ENCODE data around the gene TRIP10. TPM values are rescaled to one million over a fixed set of nuclear protein-coding genes. Genes with fewer than 3 reads are reported as not detected.

Gene TRIP10
- total and polyA plus RNA-seq, 2 of the 13 experiments (the other 11 are each of a cell fraction or from before 2014, with no cell fraction given), result 32.5 to 33.2 TPM

- TF ChIP-seq, protein P1, sequence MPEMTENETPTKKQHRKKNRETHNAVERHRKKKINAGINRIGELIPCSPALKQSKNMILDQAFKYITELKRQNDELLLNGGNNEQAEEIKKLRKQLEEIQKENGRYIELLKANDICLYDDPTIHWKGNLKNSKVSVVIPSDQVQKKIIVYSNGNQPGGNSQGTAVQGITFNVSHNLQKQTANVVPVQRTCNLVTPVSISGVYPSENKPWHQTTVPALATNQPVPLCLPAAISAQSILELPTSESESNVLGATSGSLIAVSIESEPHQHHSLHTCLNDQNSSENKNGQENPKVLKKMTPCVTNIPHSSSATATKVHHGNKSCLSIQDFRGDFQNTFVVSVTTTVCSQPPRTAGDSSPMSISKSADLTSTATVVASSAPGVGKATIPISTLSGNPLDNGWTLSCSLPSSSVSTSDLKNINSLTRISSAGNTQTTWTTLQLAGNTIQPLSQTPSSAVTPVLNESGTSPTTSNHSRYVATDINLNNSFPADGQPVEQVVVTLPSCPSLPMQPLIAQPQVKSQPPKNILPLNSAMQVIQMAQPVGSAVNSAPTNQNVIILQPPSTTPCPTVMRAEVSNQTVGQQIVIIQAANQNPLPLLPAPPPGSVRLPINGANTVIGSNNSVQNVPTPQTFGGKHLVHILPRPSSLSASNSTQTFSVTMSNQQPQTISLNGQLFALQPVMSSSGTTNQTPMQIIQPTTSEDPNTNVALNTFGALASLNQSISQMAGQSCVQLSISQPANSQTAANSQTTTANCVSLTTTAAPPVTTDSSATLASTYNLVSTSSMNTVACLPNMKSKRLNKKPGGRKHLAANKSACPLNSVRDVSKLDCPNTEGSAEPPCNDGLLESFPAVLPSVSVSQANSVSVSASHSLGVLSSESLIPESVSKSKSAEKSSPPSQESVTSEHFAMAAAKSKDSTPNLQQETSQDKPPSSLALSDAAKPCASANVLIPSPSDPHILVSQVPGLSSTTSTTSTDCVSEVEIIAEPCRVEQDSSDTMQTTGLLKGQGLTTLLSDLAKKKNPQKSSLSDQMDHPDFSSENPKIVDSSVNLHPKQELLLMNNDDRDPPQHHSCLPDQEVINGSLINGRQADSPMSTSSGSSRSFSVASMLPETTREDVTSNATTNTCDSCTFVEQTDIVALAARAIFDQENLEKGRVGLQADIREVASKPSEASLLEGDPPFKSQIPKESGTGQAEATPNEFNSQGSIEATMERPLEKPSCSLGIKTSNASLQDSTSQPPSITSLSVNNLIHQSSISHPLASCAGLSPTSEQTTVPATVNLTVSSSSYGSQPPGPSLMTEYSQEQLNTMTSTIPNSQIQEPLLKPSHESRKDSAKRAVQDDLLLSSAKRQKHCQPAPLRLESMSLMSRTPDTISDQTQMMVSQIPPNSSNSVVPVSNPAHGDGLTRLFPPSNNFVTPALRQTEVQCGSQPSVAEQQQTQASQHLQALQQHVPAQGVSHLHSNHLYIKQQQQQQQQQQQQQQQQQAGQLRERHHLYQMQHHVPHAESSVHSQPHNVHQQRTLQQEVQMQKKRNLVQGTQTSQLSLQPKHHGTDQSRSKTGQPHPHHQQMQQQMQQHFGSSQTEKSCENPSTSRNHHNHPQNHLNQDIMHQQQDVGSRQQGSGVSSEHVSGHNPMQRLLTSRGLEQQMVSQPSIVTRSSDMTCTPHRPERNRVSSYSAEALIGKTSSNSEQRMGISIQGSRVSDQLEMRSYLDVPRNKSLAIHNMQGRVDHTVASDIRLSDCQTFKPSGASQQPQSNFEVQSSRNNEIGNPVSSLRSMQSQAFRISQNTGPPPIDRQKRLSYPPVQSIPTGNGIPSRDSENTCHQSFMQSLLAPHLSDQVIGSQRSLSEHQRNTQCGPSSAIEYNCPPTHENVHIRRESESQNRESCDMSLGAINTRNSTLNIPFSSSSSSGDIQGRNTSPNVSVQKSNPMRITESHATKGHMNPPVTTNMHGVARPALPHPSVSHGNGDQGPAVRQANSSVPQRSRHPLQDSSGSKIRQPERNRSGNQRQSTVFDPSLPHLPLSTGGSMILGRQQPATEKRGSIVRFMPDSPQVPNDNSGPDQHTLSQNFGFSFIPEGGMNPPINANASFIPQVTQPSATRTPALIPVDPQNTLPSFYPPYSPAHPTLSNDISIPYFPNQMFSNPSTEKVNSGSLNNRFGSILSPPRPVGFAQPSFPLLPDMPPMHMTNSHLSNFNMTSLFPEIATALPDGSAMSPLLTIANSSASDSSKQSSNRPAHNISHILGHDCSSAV (CRISPR knock-in tag; IDR thresholded peaks at IDR 0.05; ENCODE audit: borderline replicate concordance), result no peak
- TF ChIP-seq PHF8 (CRISPR knock-in tag; IDR thresholded peaks at IDR 0.05) (peak; percentile 27; the same call in 1 of the 2 replicates), CSRNP2 (CRISPR knock-in tag; conservative IDR thresholded peaks at IDR 0.05; ENCODE audit: low read depth) (no peak), ZNF652 (CRISPR knock-in tag; IDR thresholded peaks at IDR 0.05; ENCODE audit: borderline replicate concordance, low read depth) (peak; percentile 70; the same call in 1 of the 2 replicates), NBN (conservative IDR thresholded peaks at IDR 0.05) (no peak), NR2F1 (CRISPR knock-in tag; IDR thresholded peaks at IDR 0.05) (peak; percentile 50 to 57), TEAD3 (CRISPR knock-in tag; optimal IDR thresholded peaks at IDR 0.05; ENCODE audit: borderline replicate concordance) (peak; percentile 37), SOX6 (IDR thresholded peaks at IDR 0.05) (no peak), SOX6 (CRISPR knock-in tag; IDR thresholded peaks at IDR 0.05) (peak; percentile 83), ZNF326 (CRISPR knock-in tag; IDR thresholded peaks at IDR 0.05; ENCODE audit: borderline replicate concordance) (no peak), ZBTB2 (CRISPR knock-in tag; IDR thresholded peaks at IDR 0.05; ENCODE audit: low read depth) (no peak), XRCC5 (optimal IDR thresholded peaks at IDR 0.05; ENCODE audit: low read length) (peak; percentile 14), NCOA5 (CRISPR knock-in tag; IDR thresholded peaks at IDR 0.05) (no peak), NR2F6 (IDR thresholded peaks at IDR 0.05) (peak; percentile 90), NR2F6 (CRISPR knock-in tag; IDR thresholded peaks at IDR 0.05) (peak; percentile 84), HOXA3 (CRISPR knock-in tag; IDR thresholded peaks at IDR 0.05) (peak; percentile 50; the same call in 1 of the 2 replicates), FOXA3 (CRISPR knock-in tag; IDR thresholded peaks at IDR 0.05) (peak; percentile 28; the same call in 1 of the 2 replicates)
- TF ChIP-seq, protein P2, sequence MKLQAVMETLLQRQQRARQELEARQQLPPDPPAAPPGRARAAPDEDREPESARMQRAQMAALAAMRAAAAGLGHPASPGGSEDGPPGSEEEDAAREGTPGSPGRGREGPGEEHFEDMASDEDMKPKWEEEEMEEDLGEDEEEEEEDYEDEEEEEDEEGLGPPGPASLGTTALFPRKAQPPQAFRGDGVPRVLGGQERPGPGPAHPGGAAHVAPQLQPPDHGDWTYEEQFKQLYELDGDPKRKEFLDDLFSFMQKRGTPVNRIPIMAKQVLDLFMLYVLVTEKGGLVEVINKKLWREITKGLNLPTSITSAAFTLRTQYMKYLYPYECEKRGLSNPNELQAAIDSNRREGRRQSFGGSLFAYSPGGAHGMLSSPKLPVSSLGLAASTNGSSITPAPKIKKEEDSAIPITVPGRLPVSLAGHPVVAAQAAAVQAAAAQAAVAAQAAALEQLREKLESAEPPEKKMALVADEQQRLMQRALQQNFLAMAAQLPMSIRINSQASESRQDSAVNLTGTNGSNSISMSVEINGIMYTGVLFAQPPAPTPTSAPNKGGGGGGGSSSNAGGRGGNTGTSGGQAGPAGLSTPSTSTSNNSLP (IDR thresholded peaks at IDR 0.05; ENCODE audit: low read depth, low read length), result peak; percentile 83
Observed at GRCh38 chr19:6725513-6726231, 13.8 kb upstream of the TRIP10 start (continued).

All from HepG2 (cell line).